ENCODE measurements around the gene LRRC61.
"Not testable (repeated sequence)": the region's sequence is repeated elsewhere in the genome, so short reads cannot be mapped to it uniquely, and the experiment has no call there.

The LRRC61 gene

DNA sequence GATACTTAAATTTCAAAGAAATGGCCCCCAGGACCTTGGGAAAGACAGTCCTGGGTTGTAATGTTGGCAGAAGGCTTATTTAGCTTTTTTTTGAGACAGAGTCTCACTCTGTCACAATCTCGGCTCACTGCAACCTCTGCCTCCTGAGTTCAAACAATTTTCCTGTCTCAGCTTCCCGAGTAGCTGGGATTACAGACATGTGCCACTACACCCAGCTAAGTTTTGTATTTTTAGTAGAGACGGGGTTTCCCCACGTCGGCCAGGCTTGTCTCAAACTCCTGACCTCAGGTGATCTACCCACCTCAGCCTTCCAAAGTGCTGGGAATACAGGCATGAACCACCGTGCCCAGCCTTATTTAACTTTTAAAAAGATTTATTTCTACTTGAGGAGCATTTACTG is 62.7 kb downstream of the LRRC61 start:
- not testable (repeated sequence) for DNase-seq

All from stimulated activated naive CD4-positive, alpha-beta T cell (primary cell).